ENCODE measurements around the gene ATP5PO.
"Not testable (repeated sequence)": the region's sequence is repeated elsewhere in the genome, so short reads cannot be mapped to it uniquely, and the experiment has no call there.

Gene ATP5PO

GRCh38 chr21:33940164-33940880 lies 24.7 kb upstream of the ATP5PO start:
- DNase-seq, result no peak

DNA sequence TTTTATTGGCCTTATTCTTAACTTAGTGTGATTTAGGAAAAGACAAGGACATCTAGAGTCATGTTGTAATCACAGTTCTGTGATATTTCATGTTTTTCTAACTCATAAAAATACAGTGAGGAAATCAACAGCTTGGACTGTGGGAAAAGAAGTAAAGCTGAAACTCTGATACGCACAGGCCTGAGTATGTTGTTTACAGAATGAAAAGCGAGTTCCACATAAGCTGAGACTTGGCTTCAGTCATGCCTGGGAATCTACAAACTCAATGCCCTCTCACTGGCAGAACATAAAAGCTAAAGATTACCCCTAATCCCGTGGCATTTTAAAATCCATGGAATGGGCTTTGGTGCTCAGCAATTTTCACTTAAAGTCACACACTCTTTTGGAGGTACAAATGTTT lies 23.6 kb upstream of the ATP5PO start:
- no peak for DNase-seq

- DNase-seq, result no peak
These were observed 22.8 kb upstream of the ATP5PO start for GRCh38 chr21:33938381-33938780.

DNA sequence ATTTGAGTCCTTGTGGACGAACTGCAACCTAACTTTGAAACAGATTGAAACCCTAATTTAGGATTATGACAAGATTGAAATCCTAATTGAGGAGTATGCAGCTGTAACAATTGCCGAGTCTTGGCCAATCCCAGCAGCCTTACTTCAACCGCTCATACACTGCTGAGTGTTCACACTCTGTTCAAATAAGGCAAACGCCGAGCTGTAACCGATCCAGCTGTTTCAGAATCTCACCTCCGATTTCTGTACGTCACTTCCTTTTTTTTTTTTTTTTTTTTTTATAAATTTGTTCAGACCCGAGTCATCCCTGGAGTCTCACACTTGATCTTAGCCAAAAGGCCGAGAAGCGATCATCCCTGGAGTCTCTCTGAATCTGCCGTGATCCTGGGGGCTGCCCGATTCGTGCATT lies 22.3 kb upstream of the ATP5PO start:
- no peak for DNase-seq

GRCh38 chr21:33937146-33937545 lies 21.5 kb upstream of the ATP5PO start:
- no peak for DNase-seq

DNA sequence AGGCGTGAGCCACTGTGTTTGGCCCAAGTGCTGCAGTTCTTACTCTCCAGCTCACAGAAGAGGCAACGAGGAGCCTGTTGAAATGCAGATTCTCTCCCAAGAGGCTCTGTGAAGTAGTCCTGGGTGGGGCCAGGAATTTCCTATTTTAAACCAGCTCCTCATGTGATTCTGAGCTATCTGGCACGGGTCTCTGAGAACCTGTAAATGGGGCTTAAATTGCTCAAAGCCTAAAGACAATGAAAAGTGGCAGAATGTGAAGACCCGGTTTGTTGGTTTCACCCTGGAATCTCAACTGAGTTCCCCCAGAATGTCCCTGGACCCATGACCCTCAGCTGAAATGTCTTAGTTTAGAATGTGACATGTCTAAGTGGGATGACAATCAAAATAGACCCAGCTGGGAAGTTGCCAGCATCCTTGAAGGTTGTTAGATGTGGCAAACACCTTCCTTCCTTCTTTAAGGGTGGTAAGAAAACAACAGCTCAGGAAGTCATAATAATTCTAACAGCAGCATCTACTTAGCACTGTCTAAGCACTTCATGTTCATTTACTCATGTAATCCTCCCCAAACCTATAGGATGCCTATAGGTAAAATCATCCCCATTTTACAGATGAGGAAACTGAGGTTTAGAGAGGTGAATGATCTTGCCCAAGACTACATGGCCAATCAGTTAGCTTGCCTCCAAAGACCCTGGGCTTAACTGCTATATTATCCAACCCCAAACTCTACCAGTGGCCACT lies 20.9 kb upstream of the ATP5PO start:
- no peak for DNase-seq

- no peak for DNase-seq
These were observed 17.1 kb upstream of the ATP5PO start for GRCh38 chr21:33932731-33933130.

- no peak for DNase-seq
These were observed 16.3 kb upstream of the ATP5PO start for GRCh38 chr21:33931799-33932390.

DNA sequence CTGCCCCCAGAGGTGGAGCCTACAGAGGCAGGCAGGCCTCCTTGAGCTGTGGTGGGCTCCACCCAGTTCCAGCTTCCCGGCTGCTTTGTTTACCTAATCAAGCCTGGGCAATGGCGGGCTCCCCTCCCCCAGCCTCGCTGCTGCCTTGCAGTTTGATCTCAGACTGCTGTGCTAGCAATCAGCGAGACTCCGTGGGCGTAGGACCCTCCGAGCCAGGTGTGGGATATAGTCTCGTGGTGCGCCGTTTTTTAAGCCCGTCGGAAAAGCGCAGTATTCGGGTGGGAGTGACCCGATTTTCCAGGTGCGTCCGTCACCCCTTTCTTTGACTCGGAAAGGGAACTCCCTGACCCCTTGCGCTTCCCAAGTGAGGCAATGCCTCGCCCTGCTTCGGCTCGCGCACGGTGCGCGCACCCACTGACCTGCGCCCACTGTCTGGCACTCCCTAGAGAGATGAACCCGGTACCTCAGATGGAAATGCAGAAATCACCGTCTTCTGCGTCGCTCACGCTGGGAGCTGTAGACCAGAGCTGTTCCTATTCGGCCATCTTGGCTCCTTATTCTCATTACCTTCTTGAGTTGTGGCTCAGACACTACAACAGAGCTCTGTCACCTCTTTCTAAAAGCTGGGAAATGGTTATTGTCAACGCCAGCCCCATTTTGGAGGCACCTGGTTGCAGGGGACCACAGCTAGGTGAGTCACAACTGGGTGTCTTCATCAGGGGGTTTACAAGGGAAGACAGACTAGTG lies 15.6 kb upstream of the ATP5PO start:
- DNase-seq, result not testable (repeated sequence)

- not testable (repeated sequence) for DNase-seq
These were observed 10.6 kb upstream of the ATP5PO start for GRCh38 chr21:33926248-33926647.

- DNase-seq, result no peak
These were observed 9.1 kb upstream of the ATP5PO start for GRCh38 chr21:33924766-33925100.

DNA sequence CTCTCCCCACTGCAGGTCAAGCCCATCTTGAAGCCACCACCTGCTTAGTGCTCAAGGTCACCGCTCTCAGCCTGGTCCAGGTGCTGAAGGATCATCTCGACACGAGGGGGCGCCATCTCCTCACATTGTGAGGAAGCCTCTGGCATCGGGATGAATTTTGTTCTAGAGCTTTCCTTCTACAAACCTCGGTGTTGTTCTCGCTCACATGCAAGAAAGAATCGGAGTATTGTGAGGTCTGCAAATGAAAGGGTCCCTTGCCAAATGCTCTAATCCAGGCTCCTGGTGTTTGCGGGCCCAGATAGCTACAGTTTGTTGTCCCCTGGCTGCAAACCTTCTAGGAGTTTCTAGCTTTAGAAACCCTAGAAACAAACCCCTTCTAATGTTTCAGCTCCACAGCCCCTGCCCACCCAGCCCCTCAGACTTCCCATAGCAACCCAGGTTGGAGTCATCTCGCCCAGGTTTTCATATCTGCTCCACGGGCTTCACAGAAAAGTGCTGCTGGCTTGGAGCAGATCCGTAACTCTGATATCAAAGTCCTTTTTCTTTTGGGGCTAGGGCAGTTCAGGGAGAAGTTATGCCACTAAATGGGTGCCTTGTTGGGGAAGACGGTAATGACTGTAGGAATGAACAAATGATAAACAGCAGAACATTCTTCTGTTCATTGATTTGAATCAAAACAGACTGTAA lies 8.6 kb upstream of the ATP5PO start:
- peak; percentile 95 for DNase-seq

DNA sequence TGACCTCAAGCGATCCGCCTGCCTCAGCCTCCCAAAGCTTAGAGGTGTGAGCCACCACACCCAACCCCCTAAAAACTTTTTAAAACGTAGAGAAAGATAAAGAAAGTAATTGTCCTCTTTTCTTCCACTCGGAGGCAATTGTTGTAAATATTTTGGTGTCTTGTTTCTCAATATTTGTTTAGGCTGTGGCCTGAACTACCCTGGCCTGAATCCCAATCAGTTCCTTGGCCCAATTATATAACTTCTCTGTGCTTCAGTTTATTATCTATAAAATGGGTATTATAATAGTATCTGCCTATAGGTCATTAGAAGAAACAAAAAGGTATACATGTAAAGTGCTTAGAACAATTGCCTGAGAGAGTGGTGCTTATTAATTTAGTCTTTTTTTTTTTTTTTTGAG lies 1.8 kb upstream of the ATP5PO start:
- no peak for DNase-seq

GRCh38 chr21:33916200-33916567 lies 580 bp upstream of the ATP5PO start:
- no peak for DNase-seq

DNA sequence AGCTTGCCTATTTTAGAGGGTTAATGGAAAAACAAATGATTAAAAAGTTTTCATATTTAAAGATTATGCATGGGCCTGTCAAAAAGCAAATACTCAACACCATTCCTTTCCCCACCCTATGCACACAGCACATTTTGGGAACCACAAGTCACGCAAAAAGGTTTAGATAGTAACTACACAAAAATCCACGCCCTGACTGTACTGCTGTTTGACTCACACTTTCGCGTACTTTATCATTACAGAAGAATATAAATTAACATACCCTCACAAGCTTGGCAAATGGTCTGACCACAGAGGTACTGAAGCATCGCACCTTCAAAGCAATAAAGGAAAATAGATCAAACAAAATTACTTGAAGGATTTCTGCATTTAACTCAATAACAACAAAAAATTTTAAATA lies 1.4 kb downstream of the ATP5PO start:
- no peak for DNase-seq

GRCh38 chr21:33909756-33910155 lies 5.8 kb downstream of the ATP5PO start:
- no peak for DNase-seq

- no peak for DNase-seq
These were observed 6.8 kb downstream of the ATP5PO start for GRCh38 chr21:33908760-33909159.

GRCh38 chr21:33904041-33904440 lies 11.6 kb downstream of the ATP5PO start:
- DNase-seq, result no peak

DNA sequence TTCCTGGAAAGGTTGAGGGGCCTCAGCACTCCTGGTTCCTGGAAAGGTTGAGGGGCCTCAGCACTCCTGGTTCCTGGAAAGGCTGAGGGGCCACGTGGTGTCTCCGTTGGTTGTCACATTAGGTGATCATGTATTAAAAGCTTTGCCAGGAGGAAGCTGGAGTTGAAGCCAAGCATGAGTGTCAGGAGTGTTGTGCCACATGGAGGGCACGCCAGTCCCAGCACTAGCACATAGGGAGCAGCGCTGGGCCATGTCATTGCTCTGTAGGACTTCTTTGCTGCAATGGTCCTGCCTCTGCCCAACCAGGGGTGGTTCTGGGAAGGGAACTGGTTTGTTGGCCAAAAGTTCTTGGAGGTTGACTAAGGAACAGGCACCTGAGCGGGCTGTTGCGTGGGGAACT lies 13.3 kb downstream of the ATP5PO start:
- no peak for DNase-seq

DNA sequence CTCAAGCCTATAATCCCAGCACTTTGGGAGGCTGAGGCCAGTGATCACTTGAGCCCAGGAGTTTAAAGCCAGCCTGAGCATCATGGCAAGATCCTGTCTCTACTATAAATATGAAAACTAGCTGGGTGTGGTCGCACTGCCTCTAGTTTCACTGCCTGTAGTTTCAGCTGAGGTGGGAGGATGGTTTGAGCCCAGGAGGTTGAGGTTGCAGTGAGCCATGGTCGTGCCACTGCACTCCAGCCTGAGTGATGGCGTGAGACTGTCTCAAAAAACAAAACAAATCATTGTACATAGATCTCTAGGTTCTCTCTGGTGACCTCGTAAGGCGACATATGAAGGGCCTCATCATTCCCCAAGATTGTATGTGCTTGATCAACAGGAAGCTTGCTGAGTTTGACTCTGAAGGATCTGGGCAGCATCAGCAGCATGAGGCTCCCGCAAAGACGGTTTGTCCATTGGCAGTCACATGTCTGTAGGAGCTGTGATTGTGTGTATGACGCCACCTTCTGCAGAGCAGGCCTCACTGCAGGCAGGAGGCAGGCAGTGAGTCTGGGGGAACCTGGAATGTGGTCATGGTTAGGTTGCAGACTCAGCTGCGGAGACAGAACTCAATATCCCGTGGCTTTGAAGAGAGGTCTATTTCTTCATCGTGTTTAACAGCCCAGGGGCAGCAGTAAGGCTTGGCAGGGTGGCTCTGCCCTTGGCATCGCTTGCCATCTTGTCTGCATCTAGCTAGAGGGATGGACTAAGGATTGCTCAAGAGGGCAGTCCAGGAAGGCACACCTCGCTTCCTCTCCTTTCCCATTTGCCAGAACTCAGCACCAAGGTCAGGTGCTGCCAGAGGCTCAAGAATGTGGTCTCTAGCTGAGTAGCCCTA lies 14.0 kb downstream of the ATP5PO start:
- peak; percentile 62 for DNase-seq

DNA sequence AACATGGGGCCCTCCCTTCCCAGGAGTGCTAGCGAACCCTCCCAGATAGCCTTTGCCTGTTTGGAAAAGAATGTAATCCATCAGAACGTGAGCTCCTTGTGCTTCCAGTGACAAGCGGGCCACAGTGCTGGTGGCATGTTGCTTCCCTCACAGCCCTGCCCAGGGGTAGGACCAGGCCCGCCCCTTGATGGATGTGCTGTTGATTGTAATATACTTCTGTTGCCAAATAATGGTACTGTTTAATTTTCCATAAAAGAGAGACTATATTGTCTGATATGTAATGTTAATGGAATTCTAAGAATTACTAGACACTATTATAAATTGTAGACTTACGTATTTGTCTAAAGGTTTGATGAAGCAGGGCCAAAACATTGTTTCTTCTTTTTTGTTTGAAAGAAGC lies 16.4 kb downstream of the ATP5PO start:
- DNase-seq, result no peak

DNA sequence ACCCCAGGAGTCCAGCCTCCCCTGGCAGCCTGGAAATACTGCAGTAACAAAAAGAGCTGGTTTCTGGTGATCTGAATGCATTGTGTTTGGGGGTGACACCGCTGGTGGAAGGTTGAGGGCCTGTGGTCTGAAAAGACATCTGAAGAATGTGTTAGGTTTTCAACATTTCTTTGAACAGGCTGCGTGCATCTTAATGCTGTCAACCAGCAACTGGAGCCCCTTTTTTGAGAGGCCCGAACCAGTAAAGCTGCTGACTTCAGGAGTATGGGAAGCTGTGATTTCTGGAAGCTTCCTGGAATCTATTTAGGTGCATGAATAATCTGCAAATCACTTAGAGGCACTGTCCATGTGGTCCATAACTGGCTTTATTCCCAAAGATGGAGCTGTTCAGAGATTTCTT lies 17.0 kb downstream of the ATP5PO start:
- no peak for DNase-seq

Measured in eye (tissue), 1 donor.